NCI-H187 (cell line): ENCODE results near the gene SZT2.
"Not testable (repeated sequence)": the region's sequence is repeated elsewhere in the genome, so short reads cannot be mapped to it uniquely, and the experiment has no call there.

Experiments used
- DNase-seq, 2 experiments: peaks; one replicate each; lab custom pipeline; 2025; lab: John Stamatoyannopoulos, UW

The SZT2 gene

GRCh38 chr1:43492826-43493225 lies 103.1 kb downstream of the SZT2 start:
- no peak for DNase-seq

GRCh38 chr1:43493661-43494450 lies 104.2 kb downstream of the SZT2 start:
- DNase-seq: no peak

GRCh38 chr1:43495204-43495603 lies 105.5 kb downstream of the SZT2 start:
- DNase-seq: no peak

GRCh38 chr1:43499898-43500297 lies 110.2 kb downstream of the SZT2 start:
- DNase-seq: no peak

GRCh38 chr1:43501806-43502205 lies 112.1 kb downstream of the SZT2 start:
- not testable (repeated sequence) for DNase-seq

- DNase-seq: no peak
Observed at GRCh38 chr1:43503534-43503933, 113.8 kb downstream of the SZT2 start.
